CD4-positive, alpha-beta T cell treated with Interleukin-2 at 100 ng/mL for 4 hours (primary cell): ENCODE data around the gene UBIAD1.
A peak's percentile ranks its signal among the peaks of the same experiment; 100 is the strongest.
"Not testable (repeated sequence)": the region's sequence is repeated elsewhere in the genome, so short reads cannot be mapped to it uniquely, and the experiment has no call there.

ENCODE experiments used
- DNase-seq: peaks from one replicate; pipeline ENCODE4 v3.0.0-alpha.2; 2020; ENCODE audit warnings: low spot score

The UBIAD1 gene, protein sequence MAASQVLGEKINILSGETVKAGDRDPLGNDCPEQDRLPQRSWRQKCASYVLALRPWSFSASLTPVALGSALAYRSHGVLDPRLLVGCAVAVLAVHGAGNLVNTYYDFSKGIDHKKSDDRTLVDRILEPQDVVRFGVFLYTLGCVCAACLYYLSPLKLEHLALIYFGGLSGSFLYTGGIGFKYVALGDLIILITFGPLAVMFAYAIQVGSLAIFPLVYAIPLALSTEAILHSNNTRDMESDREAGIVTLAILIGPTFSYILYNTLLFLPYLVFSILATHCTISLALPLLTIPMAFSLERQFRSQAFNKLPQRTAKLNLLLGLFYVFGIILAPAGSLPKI

DNA sequence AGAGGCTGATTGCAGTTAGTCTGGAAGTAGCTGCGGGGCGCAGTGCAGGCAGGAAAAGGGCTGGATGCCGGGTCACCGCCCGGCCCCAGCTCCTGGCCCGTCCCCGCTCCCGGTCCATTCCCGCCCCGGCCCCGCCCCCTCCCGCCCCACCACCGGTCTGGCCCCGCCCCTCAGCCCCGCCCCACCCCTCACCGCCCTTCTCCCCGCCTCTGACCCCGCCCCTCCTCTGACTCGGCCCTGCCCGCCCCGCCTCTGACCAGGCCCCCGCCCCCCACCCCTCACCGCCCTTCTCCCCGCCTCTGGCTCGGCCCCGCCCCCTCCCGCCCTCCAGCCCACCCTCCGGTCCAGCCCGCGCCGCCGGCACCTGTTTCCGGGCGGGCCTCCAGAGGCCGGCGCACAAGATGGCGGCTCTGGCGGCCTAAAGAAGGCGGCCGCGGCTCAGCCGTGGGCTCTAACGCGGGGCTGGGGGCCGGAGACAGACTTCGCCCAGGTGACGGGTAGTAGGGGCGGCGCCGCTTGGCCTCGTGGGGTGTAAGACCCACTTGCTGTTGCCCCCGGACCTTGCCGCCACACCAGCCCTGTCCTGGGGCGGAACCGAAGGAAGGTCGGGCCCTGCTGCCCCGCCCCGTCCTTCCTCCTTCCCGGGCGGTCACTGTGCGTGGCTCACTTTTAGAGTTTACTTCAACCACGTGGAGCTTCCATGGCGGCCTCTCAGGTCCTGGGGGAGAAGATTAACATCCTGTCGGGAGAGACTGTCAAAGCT, at the start of gene UBIAD1:
Gene UBIAD1, plus strand, starts transcription at position 367 of the 763 bp plus-strand sequence. Its CDS starts 334 bp downstream, at position 701.
- peak; percentile 83 for DNase-seq

DNA sequence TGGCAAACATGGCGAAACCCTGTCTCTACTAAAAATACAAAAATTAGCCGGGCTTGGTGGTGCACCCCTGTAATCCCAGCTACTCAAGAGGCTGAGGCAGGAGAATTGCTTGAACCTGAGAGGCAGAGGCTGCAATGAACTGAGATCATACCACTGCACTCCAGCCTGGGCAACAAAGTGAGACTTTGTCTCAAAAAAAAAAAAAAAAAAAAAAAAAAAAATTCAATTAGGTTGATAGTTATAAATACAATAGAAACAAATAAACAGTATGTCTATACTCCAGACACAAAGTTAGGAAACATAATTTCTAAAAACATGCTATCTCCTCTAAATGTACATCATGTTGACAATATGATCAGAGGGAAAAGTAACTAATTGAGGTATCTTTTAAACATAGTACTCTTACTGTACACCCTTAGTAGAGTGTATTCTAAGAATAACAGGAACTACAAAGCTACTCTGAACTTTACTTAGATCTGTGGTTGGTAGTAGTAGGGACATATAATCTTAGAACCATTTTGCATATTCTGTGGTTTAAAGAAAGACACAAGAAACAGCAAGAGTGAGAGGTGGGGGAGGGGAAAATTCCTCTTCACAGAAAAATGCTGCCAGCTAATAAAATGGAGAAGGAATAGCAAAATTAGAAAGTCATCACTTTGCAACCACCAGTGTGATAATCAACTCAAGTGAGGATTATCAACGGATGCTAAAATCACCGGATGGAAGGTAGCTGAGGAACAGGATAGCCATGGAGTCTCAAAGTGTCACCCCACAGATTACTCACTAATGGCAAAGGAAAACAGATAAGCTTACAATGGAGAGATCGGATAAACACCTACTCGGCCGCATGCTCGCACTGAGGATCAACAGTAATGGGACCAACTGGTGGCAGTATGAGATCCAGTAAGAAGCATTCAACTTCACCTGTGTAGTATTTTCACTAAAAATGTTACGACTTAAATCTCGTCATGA, 45.6 kb upstream of the UBIAD1 start:
- DNase-seq, result no peak

DNA sequence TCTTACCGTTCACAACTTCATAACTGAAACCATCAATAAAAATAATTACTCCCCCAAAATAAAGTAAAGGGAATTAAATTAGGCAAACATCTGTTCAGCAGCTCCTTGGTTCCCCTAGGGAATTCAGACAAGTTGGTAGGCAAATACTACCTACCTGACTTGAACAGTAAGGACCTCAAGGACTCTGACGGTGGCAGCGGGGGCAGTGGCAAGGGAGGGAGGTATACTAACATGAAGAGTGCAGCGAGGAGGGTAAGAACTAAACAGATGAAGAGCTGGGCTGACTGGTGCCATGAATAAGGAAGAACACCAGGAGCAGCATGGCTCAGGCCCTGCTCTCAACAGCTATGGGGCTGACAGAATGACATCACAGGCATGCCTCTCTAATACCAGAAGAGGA, 43.8 kb upstream of the UBIAD1 start:
- no peak for DNase-seq

DNA sequence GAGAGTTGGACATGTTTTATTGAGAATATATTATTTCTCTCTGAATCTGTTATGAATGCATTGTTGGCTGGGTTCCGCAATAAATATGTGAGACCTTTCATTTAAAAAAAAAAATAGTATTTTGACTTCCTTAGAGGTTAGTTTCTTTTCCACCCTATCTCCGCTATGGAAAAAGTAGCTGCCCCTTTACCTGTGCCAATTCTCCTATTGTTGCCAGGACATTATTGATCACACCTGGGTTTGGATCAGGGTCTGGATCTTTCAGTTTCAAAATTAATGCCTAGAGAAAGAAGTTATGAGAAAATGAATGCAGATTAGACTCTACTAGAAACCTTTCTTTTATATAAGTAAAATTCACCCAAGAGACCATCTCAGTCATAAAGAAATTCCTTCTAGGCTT, 39.8 kb upstream of the UBIAD1 start:
- no peak for DNase-seq

DNA sequence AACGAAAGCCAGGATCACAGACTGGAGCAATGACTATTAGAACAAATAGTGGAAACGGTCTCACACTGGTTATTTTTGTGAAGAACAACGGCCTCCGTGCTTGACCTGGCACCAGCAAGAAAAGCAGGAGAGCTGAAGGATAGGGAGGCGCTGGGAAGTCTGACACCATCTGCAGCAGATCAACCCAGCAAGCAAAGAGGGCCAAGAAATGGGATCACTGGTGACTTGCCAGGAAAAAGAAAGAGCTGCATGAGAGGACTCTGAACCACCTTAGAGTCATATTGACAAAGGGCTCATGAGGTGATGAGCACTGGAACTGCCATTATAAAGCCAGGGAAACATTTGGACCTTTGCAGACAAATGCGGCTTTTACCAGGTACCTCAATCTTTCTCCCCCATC, 35.6 kb upstream of the UBIAD1 start:
- DNase-seq, result no peak

DNA sequence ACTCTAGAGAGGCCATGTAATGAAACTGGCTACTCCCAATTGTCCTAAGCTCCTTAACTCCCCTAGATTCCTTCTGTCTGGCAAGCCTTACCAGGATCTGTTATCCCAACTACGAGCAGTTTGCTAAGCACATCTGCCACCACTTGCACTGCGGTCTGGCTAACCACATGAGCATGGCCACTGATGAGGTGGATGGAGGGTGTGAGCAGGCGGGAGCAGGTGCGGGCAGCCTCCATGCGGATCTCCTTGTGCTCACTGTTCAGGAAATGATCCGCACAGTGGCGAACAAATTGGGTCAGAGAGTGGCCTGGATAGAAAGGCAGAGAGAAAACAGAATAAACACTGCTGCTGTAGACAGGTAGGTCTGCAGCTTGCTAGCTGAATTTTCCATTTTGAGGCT, 34.7 kb upstream of the UBIAD1 start:
- DNase-seq, result no peak

DNA sequence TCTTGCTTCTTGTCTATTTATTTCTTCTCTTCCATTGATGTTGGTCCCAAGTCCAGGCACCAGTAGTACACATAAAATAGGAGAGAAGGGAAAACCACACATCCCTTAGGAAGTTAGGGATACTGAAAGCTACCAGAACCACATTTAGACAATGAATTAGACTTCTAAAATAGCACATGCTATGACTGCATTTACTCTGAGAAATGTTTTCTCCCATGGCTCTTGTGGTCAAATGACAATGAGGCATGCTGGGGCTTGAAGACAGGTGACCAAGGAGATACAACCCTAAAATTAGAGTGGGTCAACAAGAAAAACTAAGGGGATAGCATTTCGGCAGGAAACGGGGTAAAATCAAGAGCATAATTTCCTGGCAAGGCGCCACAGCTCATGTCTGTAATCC, 27.8 kb upstream of the UBIAD1 start:
- DNase-seq, result no peak

DNA sequence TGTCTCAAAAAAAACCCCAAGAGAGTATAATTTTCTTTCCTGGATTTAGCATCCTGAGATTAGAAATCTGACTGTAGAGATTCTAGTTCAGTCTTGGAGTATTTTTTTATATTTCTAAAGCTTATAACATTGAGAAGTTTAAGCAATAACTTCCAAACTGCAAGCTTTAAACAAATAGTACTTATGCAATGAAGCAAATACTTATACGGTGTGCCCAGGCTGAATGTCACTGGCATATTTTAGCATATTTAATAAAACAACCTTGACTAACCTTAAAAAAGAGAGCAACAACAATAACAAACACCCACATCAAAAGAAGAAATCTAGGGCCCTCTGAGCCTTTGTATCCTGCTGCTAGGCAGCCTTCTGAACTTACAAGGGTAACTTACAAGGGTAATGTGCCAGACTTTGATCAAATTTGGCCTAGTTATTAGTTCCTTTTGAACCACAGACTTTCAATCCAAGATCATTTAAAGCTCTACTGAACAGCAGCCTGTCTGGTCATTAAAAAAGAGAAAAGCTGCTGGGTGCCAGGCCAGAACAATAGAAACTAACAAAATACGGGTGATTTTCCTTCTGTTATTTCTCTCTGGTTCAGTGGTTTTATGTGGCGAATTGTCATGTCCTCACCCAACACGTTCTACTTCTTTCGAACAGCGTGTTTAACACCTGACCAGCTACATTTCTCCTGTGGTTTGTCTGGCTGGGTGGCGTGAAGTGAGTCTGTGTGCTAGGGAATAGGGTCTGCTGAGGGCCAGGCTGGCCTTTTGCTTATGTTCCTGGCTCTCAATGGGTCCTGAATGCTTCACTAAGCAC, 26.9 kb upstream of the UBIAD1 start:
- peak; percentile 33 for DNase-seq

DNA sequence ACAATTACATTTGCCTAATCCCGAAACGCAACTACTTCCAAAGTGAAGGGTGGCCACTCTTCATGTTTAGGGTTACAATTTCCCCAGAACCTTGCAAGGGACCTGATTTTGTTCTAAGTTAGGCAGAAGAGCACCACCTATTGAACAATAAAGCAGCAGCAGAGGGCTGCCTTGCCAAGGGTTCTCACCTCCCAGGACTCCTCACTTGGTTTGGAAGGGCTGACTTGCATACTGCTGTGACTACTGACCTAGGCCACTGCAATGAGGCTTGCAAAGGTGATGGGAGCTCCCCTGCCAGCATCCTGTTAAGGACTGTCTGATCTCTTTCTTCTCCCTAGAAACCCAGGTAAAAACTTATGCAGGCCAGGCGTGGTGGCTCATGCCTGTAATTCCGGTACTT, 24.8 kb upstream of the UBIAD1 start:
- no peak for DNase-seq

DNA sequence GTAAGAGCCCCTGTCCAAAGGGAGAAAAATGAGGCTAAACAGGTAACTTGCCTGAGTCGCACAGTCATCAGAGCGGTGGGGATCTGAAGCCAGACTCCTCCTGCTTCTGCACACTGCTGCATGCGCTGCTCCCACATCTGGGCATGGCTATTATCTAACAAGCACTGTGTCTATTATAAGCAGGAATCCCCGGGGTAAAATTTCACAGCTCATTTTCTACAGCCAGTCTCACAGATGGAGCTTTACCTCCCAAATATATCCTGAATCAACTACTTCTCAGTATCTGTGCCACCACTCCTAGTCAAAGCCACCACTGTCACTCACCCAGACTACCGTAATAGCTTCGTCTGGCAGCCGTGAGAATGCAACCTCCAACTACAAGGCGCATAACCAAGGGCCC, 20.5 kb upstream of the UBIAD1 start:
- no peak for DNase-seq

DNA sequence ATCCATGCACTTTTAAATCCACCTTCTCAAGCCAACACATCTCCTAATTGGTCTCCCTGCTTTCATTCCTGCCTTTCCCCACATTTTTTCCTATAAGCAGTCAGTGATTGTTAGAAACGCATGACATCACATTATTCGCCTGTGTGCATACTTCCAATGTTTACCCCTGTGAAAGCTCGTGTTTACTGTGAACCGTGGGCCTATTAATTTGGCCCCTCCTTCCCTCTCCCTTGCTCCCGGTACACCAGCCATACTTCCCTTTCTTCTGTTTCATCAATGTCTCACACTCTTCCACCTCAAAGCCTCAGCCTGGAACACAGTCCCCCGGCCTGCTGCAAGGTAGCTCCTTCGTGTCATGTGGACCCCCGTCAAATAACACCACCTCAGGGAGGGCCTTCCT, 19.8 kb upstream of the UBIAD1 start:
- DNase-seq, result no peak

DNA sequence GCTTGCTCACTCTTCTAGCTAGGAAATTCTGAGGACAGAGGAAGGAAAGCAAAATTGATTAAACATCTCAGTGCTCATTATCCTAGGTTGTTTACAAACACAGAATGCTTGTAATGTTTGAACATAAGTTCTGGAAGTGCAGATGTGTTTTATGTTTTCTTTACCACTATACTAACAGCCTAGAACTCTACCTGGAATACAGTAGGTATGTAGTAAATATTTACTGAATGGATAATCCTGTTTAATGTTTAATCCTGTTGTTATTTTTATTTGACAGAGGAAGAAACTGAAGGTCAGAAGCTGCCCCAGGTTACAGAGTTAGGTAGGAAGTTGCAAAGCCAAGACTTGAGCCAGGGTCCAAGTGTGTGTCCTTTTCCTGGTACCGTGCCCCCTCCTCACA, 16.7 kb upstream of the UBIAD1 start:
- DNase-seq, result no peak

DNA sequence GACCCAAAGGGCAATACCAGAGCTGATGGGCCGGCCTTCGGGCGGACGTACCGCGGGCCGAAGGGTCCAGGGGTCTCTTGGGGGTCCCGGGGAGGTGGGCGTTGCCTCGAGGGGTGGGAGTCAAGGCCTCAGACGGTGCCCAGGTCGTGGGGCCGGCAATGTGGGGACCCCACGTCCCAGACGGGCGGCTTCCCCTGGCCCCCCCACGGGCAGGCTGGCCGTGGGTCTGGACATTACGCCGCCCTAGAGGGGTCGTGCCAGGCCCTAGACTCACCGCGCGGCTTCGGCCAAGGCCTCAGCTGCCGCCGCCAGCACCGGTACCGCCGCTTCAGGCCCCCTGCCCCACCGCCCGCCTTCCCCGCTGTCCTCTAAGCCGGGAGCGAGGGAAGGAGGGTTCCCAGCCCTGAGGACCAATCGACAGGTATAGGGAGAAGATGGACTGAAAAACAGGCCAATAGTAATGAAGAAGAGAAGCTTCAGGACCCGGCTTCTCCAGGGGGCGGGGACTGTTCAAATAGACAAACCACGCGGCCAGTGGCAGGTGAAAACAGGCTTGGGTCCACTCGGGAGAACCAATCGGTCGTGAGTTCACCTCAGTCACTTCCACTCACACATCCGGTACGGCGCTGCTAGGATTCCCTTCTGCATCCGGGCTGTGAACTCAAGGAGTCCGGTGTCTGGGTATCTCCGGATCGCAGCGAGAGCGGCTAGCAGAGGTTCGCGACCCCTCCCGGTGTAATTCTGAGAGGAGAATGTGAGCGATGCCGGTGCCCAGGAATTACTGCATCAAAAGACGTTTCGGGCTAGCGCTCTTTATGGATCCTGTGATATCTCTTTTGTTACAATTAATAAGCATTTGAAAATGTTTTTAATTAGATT, 10.6 kb upstream of the UBIAD1 start, which contains the start of gene MTOR:
Gene MTOR, minus strand, starts transcription at position 381 of the 879 bp plus-strand sequence. CDS start 3,142 bp downstream, outside the sequence.
- peak; percentile 99 for DNase-seq

DNA sequence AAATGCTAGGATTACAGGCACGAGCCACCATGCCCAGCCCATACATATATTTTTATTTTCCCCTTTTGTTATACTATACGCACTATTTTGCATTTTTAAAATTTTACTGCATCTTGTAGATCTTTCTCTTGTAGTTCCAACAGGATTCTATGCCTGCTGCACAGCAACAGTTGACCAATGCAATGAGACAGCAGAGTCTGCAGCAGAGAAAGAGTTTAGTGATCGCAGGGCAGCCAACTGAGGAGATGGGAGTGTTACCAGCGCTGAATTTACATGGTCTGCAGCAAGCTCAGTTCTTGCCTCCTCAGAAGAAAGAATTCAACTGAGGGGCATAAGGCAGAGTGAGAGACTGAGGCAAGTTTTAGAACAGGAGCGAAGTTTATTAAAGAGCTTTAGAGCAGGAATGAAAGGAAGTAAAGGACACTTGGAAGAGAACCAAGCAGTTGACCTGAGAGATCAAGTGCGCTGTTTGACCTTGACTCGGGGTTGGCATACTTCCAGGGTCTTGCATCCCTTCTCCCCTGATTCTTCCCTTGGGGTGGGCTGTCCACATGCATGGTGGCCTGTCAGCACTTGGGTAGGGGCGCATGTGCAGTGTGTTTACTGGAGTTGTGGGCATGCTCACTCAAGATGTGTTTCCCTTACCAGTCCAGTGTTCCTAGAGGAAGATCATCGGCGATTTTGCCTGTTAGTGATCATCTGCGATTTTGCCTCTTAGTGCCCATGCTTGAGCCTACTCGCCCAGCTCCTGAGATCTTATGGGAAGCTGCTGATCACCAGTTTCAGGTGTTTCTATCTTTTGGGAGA, 6.5 kb upstream of the UBIAD1 start:
- DNase-seq, result no peak

DNA sequence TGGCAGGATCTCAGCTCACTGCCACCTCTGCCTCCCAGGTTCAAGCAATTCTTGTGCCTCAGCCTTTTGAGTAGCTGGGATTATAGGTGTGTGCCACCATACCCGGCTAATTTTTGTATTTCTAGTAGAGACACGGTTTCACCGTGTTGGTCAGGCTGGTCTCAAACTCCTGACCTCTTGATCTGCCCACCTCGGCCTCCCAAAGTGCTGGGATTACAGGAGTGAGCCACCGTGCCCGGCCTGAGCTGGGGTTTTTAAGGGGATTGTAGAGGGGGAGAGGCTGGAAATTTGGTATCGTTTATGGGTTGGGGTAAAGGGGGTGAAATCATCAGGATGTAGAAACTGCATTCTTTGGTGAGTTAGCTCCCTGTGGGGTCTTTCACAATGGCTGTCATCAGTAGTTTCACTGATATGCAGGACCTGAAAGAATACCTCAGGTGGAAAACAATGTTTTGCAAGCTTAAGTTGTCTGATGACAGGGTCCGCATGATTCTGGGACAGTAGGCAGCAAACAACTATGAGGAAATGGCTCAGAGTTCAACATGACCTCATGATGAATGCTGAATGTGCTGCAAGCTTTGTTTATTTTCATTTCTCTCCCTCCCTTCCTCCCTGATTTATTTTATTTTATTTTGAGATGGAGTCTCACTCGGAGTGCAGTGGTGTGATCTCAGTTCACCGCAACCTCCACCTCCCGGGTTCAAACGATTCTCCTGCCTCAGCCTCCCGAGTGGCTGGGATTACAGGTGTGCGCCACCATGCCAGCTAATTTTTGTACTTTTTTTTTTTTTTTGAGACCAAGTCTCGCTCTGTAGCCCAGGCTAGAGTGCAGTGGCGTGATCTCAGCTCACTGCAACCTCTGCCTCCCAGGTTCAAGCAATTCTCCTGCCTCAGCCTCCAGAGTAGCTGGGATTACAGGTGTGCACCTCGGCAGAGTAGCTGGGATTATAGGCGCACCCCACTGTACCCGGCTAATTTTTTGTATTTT, 5.4 kb upstream of the UBIAD1 start:
- not testable (repeated sequence) for DNase-seq

DNA sequence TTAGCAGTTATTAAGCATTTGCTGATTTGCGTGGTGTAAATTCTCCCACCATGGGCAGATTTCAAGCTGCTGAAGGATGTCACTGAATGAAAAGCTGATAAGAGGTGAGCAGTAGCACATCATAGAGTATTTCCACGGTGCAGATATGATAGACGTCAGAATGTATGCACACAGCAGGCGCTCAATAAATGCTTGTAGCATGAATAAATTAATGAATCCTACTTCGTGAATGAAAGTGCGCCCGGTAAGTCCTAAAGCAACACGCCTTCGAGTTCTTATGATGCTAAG, 510 bp upstream of the UBIAD1 start:
- DNase-seq, result no peak

DNA sequence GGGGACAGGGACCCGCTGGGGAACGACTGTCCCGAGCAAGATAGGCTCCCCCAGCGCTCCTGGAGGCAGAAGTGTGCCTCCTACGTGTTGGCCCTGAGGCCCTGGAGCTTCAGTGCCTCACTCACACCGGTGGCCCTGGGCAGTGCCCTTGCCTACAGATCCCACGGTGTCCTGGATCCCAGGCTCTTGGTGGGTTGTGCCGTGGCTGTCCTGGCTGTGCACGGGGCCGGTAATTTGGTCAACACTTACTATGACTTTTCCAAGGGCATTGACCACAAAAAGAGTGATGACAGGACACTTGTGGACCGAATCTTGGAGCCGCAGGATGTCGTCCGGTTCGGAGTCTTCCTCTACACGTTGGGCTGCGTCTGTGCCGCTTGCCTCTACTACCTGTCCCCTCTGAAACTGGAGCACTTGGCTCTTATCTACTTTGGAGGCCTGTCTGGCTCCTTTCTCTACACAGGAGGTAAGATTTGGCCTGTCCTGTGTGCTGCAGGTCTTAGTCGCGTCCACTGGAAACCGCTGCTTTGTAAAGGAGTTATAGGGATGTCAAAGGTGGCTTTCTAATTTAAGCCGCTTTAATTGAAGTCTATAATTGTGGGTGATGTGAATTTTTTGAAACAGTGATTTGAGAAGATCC, 717 bp downstream of the UBIAD1 start:
- no peak for DNase-seq

DNA sequence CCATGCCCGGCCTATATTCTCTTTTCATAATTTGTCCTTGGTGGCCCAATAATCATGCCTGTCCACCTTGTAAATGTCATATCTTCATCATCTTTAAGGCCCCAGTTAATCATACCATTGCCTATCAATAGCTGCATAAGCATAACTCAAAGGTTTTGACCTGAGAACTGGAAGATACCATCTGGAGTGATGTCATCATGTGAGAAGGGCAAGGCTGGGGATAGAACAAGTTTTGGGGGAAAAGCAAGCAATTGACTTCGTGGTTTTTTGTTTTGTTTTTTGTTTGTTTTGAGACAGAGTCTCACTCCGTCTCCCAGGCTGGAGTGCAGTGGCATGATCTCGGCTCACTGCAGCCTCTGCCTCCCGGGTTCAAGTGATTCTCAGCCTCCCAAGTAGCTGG, 6.2 kb downstream of the UBIAD1 start:
- DNase-seq, result no peak
